Nephron progenitor cell (in vitro differentiated cells): ENCODE results near the gene PHF11.
"Not testable (repeated sequence)": the region's sequence is repeated elsewhere in the genome, so short reads cannot be mapped to it uniquely, and the experiment has no call there.

Experiments used
- DNase-seq: peaks from one replicate; pipeline ENCODE4 v3.0.0; 2021
- H3K27ac Mint-ChIP-seq: 2 replicates; pipeline ENCODE4 v1.8.0; 2021; ENCODE audit warnings: mild to moderate bottlenecking, moderate library complexity, mixed read lengths
- H3K27me3 Mint-ChIP-seq: 2 replicates; pipeline ENCODE4 v1.8.0; 2021; ENCODE audit warnings: mild to moderate bottlenecking, low read depth, mixed read lengths; ENCODE audit not compliant: poor library complexity
- H3K36me3 Mint-ChIP-seq: 2 replicates; pipeline ENCODE4 v1.8.0; 2021; ENCODE audit warnings: low read depth, mixed read lengths
- H3K4me1 Mint-ChIP-seq: 2 replicates; pipeline ENCODE4 v1.8.0; 2021; ENCODE audit warnings: mixed read lengths
- H3K4me3 Mint-ChIP-seq: 2 replicates; pipeline ENCODE4 v1.8.0; 2021; ENCODE audit warnings: mild to moderate bottlenecking, moderate library complexity, mixed read lengths
- H3K9me3 Mint-ChIP-seq: 2 replicates; pipeline ENCODE4 v1.8.0; 2021; ENCODE audit warnings: mild to moderate bottlenecking, moderate library complexity, mixed read lengths
- TF ChIP-seq, protein P1 (sequence below): fragments of 200-600 bp; sonication (generic); IDR thresholded peaks from 2 replicates; pipeline ENCODE4 v1.5.0; 2021; ENCODE audit warnings: antibody characterized with exemption

Gene PHF11

DNA sequence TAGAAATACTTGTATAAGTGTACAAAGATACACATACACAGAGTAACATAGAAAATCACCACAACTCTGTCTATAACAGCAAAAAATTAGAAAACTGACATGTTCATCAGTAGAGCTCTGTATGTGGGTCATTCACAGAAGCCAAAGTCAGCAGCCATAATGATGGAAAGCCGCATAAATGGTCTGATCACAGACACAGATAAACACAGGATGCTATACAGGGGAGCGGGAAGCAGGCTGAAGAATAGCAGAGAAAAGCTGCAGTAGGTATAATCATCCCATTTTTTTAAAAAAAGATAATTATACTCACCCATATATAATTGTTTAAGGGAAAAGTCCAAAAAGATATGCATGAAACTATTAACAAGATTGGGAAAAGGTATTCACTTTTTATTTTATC lies 58.1 kb downstream of the PHF11 start:
- Mint-ChIP-seq H3K36me3 (peaks cover 75% of the 10 kb centered on the region), H3K4me1 (no peaks in the 10 kb centered on the region), H3K27me3 (no peaks in the 10 kb centered on the region), H3K9me3 (no peaks in the 10 kb centered on the region), H3K27ac (no peak overlapping the region), H3K4me3 (no peak overlapping the region)
- no peak for DNase-seq
- TF ChIP-seq, protein P1, sequence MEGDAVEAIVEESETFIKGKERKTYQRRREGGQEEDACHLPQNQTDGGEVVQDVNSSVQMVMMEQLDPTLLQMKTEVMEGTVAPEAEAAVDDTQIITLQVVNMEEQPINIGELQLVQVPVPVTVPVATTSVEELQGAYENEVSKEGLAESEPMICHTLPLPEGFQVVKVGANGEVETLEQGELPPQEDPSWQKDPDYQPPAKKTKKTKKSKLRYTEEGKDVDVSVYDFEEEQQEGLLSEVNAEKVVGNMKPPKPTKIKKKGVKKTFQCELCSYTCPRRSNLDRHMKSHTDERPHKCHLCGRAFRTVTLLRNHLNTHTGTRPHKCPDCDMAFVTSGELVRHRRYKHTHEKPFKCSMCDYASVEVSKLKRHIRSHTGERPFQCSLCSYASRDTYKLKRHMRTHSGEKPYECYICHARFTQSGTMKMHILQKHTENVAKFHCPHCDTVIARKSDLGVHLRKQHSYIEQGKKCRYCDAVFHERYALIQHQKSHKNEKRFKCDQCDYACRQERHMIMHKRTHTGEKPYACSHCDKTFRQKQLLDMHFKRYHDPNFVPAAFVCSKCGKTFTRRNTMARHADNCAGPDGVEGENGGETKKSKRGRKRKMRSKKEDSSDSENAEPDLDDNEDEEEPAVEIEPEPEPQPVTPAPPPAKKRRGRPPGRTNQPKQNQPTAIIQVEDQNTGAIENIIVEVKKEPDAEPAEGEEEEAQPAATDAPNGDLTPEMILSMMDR = no peak

DNA sequence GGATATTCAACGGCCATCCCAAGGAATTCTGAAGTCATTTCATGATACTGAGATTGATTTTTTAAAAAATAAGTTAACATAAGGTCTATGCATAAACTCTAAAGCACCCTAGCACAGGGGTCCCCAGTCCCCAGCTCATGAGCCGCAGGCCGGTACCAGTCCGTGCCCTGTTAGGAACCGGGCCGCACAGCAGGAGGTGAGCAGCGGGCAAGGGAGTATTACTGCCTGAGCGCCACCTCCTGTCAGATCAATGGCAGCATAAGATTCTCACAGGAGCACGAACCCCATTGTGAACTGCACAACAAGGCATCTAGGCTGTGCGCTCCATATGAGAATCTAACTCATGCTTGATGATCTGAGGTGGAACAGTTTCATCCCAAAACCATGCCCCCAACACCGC lies 58.6 kb downstream of the PHF11 start:
- DNase-seq = no peak
- no peaks in the 10 kb centered on the region for H3K4me1 Mint-ChIP-seq
- peaks cover 75% of the 10 kb centered on the region for H3K36me3 Mint-ChIP-seq
- no peak overlapping the region for H3K27ac Mint-ChIP-seq
- no peaks in the 10 kb centered on the region for H3K9me3 Mint-ChIP-seq
- H3K4me3 Mint-ChIP-seq = no peak overlapping the region
- no peaks in the 10 kb centered on the region for H3K27me3 Mint-ChIP-seq
- TF ChIP-seq, protein P1 = no peak

DNA sequence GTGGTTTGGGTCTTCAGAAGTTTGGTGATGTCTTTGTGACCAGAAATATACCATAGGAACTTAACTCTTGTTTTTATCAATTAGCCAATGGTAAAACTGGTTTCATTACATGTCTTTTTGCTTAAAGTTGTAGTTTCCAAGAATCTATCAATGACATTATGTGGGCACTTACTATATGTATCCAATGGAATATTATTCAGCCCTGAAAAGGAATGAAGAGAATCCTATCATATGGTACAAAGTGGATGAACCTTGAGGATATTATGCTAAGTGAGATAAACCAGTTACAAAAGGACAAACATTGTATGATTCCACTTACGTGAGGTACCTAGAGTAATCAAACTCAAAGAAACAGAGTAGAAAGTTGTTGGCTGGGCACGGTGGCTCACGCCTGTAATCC lies 63.3 kb downstream of the PHF11 start:
- H3K27me3 Mint-ChIP-seq = no peaks in the 10 kb centered on the region
- TF ChIP-seq, protein P1 = no peak
- H3K4me1 Mint-ChIP-seq = peaks cover 16% of the 10 kb centered on the region
- H3K9me3 Mint-ChIP-seq = peaks cover 5% of the 10 kb centered on the region
- no peak overlapping the region for H3K27ac Mint-ChIP-seq
- no peak overlapping the region for H3K4me3 Mint-ChIP-seq
- peaks cover 65% of the 10 kb centered on the region for H3K36me3 Mint-ChIP-seq
- no peak for DNase-seq

DNA sequence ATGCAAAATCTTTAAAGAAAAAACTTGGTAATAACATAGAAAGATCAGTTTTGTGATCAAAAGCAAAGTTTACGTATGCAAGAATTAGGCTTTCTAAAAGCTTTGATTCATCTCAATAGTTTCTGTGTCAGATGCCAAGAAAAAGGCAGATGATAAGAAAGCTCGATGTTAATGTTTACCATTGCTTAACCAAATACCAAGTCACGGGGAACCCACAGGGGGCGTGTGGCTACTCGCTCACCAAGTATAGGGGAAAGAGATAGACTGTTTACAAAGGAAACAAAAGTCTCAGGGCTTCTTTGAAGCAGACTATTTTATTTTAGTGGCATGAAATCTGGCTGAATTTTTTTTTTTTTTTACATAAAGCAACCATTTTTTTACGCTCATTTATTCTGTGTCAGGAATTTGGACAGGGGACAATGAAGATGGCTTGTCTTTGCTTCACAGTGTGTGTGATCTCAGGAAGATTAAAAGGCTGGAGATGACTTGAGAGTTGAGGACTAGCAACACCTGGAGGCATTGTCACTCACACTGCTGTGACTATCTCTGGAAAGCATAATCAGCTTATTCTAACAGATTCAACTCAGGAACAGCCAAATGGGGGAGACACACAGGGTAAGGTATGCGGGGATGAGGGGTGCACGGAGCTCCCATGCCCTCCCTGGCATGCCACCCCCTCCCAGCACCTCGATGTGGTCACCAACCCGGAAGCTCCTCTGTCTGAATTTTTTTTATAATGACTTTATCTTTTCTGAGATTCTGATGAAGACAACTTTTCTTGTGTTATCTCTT lies 64.7 kb downstream of the PHF11 start:
- Mint-ChIP-seq H3K4me1 (peaks cover 16% of the 10 kb centered on the region), H3K36me3 (peaks cover 70% of the 10 kb centered on the region), H3K27me3 (no peaks in the 10 kb centered on the region), H3K9me3 (peaks cover 8% of the 10 kb centered on the region), H3K4me3 (no peak overlapping the region), H3K27ac (peak overlapping the region; percentile 91)
- no peak for DNase-seq
- TF ChIP-seq, protein P1 = no peak

DNA sequence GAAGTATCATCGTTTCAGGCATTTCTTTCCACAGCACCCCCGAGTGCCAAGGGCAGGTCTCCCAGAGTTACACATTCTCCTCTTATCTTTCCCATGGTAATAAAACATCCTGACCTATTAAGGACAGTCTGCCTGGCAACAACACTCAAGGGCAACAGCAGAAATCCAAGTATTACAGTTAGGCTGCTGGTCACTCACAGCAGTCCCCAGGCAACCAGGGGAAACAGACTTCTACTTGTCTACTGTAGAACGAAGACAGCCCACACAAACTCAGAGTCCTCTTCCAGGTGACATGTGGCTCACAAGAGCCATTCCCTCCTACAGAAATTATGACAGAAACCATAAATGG lies 65.3 kb downstream of the PHF11 start:
- H3K27me3 Mint-ChIP-seq = no peaks in the 10 kb centered on the region
- peak overlapping the region; percentile 91 for H3K27ac Mint-ChIP-seq
- TF ChIP-seq, protein P1 = no peak
- H3K4me3 Mint-ChIP-seq = no peak overlapping the region
- peaks cover 8% of the 10 kb centered on the region for H3K9me3 Mint-ChIP-seq
- H3K4me1 Mint-ChIP-seq = peaks cover 16% of the 10 kb centered on the region
- H3K36me3 Mint-ChIP-seq = peaks cover 72% of the 10 kb centered on the region
- DNase-seq = no peak

DNA sequence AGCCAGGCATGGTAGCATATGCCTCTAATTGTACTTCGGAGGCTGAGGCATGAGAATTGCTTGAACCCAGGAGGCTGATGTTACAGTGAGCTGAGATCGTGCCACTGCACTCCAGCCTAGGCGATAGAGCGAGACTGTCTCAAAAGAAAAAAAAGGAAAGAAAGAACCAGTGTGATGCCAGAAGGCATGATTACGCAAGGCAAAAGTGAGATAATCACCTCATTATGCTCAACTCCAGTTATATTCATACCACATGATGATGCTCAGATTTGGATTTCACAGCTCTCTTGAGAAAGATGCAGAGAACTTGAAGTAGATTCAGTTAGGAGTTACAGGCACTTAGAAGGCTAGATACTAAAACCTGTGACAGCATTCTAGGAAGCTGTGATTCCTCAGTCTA lies 67.8 kb downstream of the PHF11 start:
- no peak overlapping the region for H3K4me3 Mint-ChIP-seq
- TF ChIP-seq, protein P1 = no peak
- H3K27ac Mint-ChIP-seq = peak overlapping the region; percentile 15
- H3K36me3 Mint-ChIP-seq = peaks cover 76% of the 10 kb centered on the region
- no peak for DNase-seq
- H3K4me1 Mint-ChIP-seq = peaks cover 16% of the 10 kb centered on the region
- peaks cover 13% of the 10 kb centered on the region for H3K9me3 Mint-ChIP-seq
- H3K27me3 Mint-ChIP-seq = no peaks in the 10 kb centered on the region

DNA sequence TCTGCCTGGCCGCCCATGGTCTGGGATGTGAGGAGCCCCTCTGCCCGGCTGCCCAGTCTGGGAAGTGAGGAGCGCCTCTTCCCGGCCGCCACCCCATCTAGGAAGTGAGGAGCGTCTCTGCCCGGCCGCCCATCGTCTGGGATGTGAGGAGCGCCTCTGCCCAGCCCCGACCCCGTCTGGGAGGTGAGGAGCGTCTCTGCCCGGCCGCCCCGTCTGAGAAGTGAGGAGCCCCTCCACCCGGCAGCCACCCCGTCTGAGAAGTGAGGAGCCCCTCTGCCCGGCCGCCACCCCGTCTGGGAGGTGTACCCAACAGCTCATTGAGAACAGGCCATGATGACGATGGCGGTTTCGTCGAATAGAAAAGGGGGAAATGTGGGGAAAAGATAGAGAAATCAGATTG lies 69.7 kb downstream of the PHF11 start:
- DNase-seq, H3K27me3 Mint-ChIP-seq, H3K4me3 Mint-ChIP-seq, H3K4me1 Mint-ChIP-seq, H3K27ac Mint-ChIP-seq: not testable (repeated sequence)
- peaks cover 13% of the 10 kb centered on the region for H3K9me3 Mint-ChIP-seq
- peaks cover 58% of the 10 kb centered on the region for H3K36me3 Mint-ChIP-seq
